HG02943 (cell line): ENCODE results near the gene SENP6.

Source experiments
- ATAC-seq: cut with Tn5 transposase; IDR thresholded peaks from one replicate; pipeline ENCODE4 v1.9.1; 2021; ENCODE audit warnings: mild to moderate bottlenecking, low read depth, moderate library complexity; ENCODE audit not compliant: unreplicated experiment

The SENP6 gene

GRCh38 chr6:75745404-75745803 lies 143.7 kb downstream of the SENP6 start:
- ATAC-seq, result no peak

DNA sequence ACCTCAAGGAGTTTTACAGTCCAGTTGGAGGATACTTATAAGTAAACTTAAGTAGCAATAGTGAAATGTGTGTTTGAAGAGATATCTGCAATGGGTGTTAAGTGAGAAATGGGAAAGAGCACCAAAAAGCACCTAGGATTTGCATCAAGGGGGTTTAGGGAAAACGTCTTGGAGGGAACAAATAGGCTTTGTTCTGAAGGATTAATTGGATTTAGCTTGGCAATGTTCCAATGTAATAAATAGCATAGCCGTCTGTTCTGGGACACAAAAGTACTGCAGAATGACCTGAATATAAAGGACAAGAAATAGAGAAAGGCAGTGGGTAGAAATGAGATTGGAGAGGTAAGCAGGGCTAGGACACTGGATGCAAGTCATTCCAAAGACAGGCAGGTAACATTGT lies 144.5 kb downstream of the SENP6 start:
- ATAC-seq, result no peak

DNA sequence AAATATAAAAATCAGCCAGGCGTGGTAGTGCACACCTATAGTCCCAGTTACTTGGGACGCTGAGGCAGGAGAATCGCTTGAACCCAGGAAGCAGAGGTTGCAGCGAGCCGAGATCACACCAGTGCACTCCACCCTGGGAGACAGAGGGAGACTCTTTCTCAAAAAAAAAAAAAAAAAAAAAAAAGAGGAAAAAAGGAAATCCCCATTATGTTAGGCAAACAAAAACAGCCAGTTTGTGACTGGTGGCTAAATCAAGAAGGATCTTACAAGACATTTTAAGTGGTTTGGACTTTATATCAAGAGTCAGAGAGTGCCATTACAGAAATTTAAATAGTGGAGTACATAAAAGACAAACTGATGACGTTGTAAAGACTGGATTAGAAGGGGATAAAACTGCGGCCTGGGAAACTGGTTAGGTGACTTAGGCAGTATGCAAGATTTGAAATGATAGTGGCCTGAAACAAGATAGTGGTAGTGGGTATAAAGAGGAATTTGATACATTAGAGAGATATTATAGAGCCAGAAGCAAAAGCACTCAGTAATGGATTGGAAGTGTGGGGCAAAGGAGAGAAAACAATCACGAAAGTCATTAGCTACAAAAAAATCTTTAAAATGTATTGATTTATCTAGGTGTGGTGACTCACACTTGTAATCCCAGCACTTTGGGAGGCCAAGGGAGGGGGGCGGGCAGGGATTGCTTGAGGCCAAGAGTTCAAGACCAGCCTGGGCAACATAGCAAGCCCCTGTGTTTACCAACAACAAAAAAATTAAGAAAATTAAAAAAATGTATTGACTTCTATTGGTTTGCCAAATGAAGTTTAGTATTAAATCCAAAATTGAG lies 145.7 kb downstream of the SENP6 start:
- ATAC-seq, result no peak

DNA sequence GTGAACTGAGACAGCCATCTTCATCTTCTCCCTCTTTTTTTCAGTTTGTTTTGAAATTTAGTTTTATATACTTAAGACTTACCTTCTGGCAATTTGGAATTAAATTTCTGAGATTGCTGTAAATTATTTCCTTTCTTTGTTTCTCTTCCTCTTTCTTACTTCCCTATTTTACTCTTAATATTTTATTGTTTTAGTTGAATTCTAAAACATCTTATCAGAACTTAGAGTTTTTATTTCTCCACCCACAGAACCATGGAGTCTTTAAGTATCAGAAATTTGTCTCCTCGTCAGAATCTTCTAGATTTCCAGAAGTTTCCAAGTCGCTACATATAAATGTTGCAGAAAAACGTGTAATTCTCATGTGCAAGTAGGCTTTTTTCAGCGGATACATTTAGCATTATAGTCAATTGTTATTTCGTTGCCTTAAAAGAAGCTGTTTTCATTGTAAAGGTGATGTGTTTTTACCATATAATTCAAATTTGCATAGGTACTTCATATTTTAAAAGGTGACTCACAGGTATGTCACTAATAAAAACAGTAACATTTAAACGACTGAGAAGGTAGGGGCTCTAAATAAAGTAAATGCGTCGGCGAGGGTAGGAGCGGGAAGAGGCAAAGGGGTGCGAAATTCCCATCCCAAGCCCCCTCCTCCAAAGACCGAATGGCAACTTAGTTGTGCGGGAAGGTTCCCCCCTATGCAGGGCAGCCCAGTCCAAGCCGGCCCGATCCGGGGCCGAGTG lies 146.5 kb downstream of the SENP6 start:
- ATAC-seq, result no peak

DNA sequence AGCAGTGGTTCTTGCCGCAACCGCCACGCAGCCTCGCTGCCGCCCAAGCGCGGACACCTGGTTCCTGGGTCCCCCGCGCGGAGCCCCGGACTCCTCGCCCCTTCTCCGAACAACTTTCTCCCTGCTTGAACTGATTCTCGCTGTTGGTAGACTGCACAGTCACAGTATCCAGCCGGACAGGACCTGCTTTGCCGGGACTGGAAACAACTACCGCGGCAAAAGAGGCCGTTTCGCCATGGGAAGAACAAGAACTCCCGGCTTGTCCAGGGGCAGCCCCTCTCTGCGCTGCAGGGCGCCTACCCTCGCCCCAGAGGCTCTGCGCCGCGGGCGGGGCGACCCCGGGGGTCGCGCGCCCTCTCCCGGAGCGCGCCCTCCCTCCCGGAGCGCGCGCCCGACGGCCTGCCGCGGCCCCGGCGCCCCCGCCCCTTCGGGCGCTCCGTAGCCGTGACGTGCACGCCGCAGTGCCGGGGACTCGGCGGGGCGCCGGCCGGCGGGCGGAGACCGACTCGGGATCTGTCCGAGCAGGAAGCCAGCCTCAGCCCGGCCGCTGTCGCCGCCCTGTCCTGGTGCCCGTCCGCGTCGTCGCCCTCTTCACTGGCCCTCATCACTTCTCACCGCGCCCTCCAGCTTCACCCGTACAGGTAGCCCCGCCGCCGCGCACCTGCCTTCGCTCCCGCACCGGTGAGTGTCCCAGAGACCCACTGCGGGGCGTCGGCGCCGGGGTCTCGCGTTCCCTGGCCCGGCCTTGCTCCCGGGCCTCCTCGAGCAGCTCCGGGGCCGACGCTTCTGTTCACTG lies 147.3 kb downstream of the SENP6 start, which contains the start of gene MYO6:
Gene MYO6 (plus strand): TSS at position 497 of the 796 bp plus-strand sequence. CDS start 68,309 bp downstream, outside the sequence.
- ATAC-seq, result peak; percentile 66

DNA sequence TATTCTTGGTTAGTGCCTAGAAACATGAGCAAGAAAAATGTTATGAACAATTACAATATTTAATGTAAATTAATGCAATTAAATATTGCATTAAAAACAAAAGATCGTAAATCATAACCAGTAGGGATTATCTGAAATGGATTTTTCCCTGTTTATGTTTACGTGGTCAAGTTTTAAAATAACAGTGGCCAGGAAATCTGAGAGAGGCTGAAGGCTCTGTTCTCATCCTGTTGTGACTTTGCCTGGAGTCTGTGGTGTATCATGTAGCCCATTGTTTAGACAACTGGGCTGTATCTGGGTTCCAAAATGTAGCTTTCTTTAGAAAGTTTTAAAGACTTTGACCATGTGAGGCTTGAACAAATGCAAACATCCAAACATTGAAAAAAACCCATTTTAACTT lies 149.8 kb downstream of the SENP6 start:
- no peak for ATAC-seq

DNA sequence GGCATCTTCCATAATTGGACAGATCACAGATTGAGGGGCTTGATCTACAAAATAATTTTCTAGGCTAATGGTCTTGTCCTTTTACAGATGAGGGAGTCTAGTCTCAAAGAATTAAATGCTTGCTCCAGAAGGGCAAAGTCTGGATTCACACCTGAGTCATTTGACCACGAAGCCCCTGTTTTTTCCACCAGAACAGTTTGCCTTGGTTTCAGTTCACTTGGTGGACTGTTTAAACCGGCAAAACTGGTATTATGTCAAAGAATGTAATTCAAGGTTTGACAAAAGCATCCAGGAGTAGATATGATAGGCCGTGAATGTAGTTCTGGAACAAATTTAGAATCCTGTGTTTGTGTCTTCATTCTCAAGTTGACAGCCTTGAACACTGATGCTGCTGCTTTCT lies 150.7 kb downstream of the SENP6 start:
- no peak for ATAC-seq

DNA sequence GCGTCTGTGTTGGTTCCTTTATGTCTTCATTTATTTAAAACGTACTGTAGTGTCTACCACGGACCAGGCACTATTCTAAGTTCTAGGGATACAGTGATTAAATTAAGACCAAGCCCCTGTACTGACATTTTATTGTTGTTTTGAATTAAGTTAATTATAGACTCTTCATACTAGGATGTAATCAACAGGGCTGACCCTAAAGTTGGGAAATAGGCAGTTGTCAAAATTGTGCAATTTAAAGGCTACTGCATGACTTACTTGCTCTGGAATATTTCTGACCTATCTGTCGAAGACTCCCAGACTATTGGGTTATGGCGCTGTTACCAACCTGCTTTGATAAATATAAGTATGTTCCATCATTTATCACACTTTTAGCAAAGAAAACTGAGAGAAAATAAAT lies 154.0 kb downstream of the SENP6 start:
- no peak for ATAC-seq

DNA sequence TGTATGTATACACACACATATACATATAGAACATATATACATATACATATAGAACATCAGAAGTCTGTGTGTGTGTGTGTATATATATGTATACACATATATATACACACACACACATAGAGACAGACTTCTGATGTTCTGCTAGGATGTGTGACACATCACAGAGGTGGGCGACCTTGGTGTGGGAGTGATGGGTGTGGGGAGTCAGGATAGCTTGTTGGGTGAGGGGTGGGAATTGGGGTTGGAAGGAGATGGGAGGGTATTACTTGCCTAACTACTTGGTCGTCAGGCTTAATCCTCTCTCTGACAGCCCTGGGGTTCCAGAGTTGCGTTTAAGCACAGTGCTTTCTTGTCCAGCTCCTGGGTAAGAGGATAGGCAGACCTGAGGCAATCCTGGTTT lies 155.6 kb downstream of the SENP6 start:
- ATAC-seq, result no peak

DNA sequence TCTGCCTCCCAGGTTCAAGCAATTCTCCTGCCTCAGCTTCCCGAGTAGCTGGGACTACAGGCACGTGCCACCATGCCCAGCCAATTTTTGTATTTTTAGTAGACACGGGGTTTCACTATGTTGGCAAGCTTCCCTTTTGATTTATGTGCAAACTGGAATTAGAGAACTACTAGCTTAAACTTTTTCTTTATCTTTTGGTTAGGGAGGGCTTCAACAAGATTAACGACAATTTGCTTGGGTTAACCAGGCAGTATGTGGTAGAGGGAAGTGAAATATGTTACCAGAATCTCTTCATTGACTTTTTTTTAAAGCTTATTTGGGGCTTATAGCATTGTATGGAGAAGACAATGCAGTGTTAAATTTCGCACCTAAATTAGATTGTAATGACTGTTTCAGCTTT lies 156.4 kb downstream of the SENP6 start:
- no peak for ATAC-seq

DNA sequence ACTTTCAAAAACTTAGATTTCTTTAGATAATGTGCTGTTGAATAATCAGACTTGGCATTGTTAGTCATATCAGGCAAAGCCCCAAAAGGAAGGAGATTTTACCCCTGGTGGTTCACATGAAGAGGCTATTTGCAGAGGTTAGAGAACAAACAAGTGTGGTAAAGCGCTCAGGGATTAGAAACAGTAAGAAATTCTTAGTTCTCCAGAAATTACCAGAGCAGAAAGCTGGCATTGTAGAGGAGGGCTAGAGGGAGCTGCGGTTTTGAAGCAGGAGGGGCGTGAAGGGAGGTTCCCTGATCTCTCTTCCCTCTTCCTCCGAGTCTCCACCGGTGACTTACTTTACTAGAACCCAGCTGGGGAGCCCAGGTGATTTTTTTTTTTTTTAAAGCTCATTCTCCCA lies 157.5 kb downstream of the SENP6 start:
- no peak for ATAC-seq

DNA sequence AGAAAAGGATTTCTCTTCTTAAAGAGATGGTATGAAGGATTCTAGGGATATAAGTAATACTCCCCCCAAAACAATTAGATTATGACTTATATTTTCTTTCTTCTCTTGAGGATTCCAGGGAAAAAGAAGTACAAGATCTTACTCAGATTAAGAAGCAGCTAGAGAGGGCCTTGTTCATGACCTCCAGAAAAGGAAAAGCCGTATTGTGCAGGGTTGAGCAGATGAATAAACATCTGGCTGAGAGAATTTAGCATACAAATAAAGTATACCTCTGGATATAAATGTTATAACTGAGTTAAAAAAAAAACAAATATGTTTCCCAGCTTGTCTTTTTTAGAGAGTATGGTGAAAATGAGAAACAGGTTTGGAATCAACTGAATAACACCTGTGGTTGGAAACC lies 158.6 kb downstream of the SENP6 start:
- ATAC-seq, result no peak

GRCh38 chr6:75761489-75761888 lies 159.8 kb downstream of the SENP6 start:
- ATAC-seq, result no peak

DNA sequence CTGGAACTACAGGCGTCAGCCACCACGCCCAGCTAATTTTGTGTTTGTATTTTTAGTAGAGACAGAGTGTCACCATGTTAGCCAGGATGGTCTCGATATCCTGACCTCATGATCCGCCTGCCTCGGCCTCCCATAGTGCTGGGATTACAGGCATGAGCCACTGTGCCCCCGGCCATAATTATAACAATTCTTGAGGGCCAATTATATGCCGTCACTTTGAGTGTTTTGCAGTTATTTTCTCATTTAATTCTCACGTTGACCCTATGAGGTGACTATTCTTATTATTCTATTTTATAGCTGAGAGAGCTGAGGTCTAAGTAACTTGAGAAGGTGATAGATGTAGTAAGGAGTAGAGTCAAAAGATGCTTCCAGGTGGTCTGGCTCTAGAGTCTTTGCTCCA lies 160.4 kb downstream of the SENP6 start:
- no peak for ATAC-seq

- no peak for ATAC-seq
These were observed 164.7 kb downstream of the SENP6 start for GRCh38 chr6:75766387-75766786.
